H1 (cell line): Measurements from ENCODE around the gene ST3GAL3. TPM values are rescaled to one million over a fixed set of nuclear protein-coding genes. Genes with fewer than 3 reads are reported as not detected.

Source experiments
- CTCF ChIA-PET: fragments of 300-600 bp; sonication (Branson Sonifier 250); formaldehyde crosslinking; loops from one replicate; lab custom pipeline; 2021; ENCODE audit not compliant: partially characterized antibody; lab: Charles Lee
- POLR2A ChIA-PET: fragments of 300-600 bp; sonication (Branson Sonifier 250); formaldehyde crosslinking; loops from one replicate; lab custom pipeline; 2021; ENCODE audit warnings: inconsistent platforms; ENCODE audit not compliant: partially characterized antibody; lab: Charles Lee
- DNase-seq, 2 experiments: peaks; one replicate each; pipeline versions ENCODE4 v3.0.0 to v3.0.0-alpha.2; 2010 to 2022; ENCODE audit warnings: low spot score in 2 of 2, low read depth in 1 of 2, mixed read lengths in 1 of 2
- FAIRE-seq: peaks from 2 replicates; lab custom pipeline; 2011; peaks lifted over from hg19 to GRCh38; lab: Jason Lieb, UNC
- H2AFZ ChIP-seq: 2 replicates; pipeline ENCODE4 v1.8.1; 2012; ENCODE audit warnings: low read length, inconsistent platforms
- H2AK5ac ChIP-seq: 2 replicates; pipeline ENCODE4 v1.6.1; 2013; ENCODE audit warnings: low read depth, low read length
- H2BK120ac ChIP-seq: replicated peaks from 2 replicates; pipeline ENCODE3; 2013; ENCODE audit warnings: low read depth, low read length, inconsistent platforms
- H2BK12ac ChIP-seq: 2 replicates; pipeline ENCODE4 v1.6.1; 2013; ENCODE audit warnings: low read depth, low read length
- H2BK15ac ChIP-seq: 2 replicates; pipeline ENCODE4 v1.6.1; 2013; ENCODE audit warnings: low read length
- H2BK20ac ChIP-seq: 2 replicates; pipeline ENCODE4 v1.6.1; 2013; ENCODE audit warnings: low read length
- H2BK5ac ChIP-seq: 2 replicates; pipeline ENCODE4 v1.6.1; 2013; ENCODE audit warnings: low read depth, low read length
- H3K14ac ChIP-seq: 2 replicates; pipeline ENCODE4 v1.6.1; 2013; ENCODE audit warnings: inconsistent platforms; ENCODE audit not compliant: insufficient read length
- H3K18ac ChIP-seq: 2 replicates; pipeline ENCODE4 v1.6.1; 2013; ENCODE audit warnings: low read length; ENCODE audit errors: extremely low read depth
- H3K23ac ChIP-seq: 2 replicates; pipeline ENCODE4 v1.6.1; 2013; ENCODE audit warnings: inconsistent platforms; ENCODE audit not compliant: insufficient read length
- H3K23me2 ChIP-seq: 2 replicates; pipeline ENCODE4 v1.6.1; 2013; ENCODE audit warnings: low read depth, low read length
- H3K27ac ChIP-seq: 2 replicates; pipeline ENCODE4 v1.6.1; 2011; ENCODE audit warnings: low read depth, low read length, inconsistent platforms
- H3K27me3 ChIP-seq, 4 experiments: replicated peaks in 1 of 4; 1 replicate in 1 of 4; 2 replicates in 3 of 4; pipeline versions ENCODE4 v1.6.1 to v1.8.1; 2011 to 2013; ENCODE audit warnings: low read length in 3 of 4, mild to moderate bottlenecking in 3 of 4, inconsistent platforms in 2 of 4, mixed read lengths in 2 of 4, moderate library complexity in 1 of 4; ENCODE audit not compliant: control insufficient read depth in 3 of 4, insufficient read depth in 3 of 4; ENCODE audit errors: extremely low read depth in 1 of 4
- H3K36me3 ChIP-seq, 4 experiments: 2 replicates each; pipeline versions ENCODE4 v1.6.1 to v1.8.1; 2011 to 2013; ENCODE audit warnings: mild to moderate bottlenecking in 4 of 4, low read length in 3 of 4, moderate library complexity in 2 of 4, control low read depth in 1 of 4, inconsistent platforms in 1 of 4; ENCODE audit not compliant: insufficient read depth in 4 of 4, control insufficient read depth in 2 of 4
- H3K4ac ChIP-seq: replicated peaks from 2 replicates; pipeline ENCODE3; 2013; ENCODE audit warnings: low read length, low read depth, mixed read lengths, inconsistent platforms; ENCODE audit not compliant: insufficient read length
- H3K4me1 ChIP-seq, 4 experiments: replicated peaks in 1 of 4; 1 replicate in 1 of 4; 2 replicates in 3 of 4; pipeline versions ENCODE4 v1.6.1 to v1.8.1; 2011 to 2013; ENCODE audit warnings: low read length in 3 of 4, inconsistent platforms in 2 of 4, mixed read lengths in 1 of 4; ENCODE audit not compliant: insufficient read depth in 4 of 4, control insufficient read depth in 3 of 4
- H3K4me2 ChIP-seq, 2 experiments: 2 replicates each; pipeline versions ENCODE4 v1.6.1 to v1.8.1; 2011 to 2013; ENCODE audit warnings: low read depth in 2 of 2, low read length in 2 of 2, control low read depth in 1 of 2, inconsistent platforms in 1 of 2, mild to moderate bottlenecking in 1 of 2; ENCODE audit not compliant: insufficient read depth in 1 of 2
- H3K4me3 ChIP-seq, 4 experiments: fragments of 200-600, 300-600 bp in 1 of 4; sonication (generic), shearing (Covaris generic), sonication (Bioruptor Twin) in 1 of 4; 2 replicates each; pipeline versions ENCODE4 v1.5.1 to v1.8.1; 2011 to 2016; ENCODE audit warnings: low read length in 4 of 4, low read depth in 3 of 4, control low read depth in 2 of 4, inconsistent platforms in 2 of 4, mild to moderate bottlenecking in 2 of 4, mixed read lengths in 1 of 4, moderate library complexity in 1 of 4; ENCODE audit not compliant: insufficient read depth in 2 of 4; ENCODE audit errors: extremely low read depth in 1 of 4
- H3K56ac ChIP-seq: replicated peaks from 2 replicates; pipeline ENCODE3; 2013; ENCODE audit warnings: low read depth, mild to moderate bottlenecking, mixed read lengths, low read length, inconsistent platforms; ENCODE audit not compliant: insufficient read length
- H3K79me1 ChIP-seq: 2 replicates; pipeline ENCODE4 v1.6.1; 2013; ENCODE audit warnings: low read depth, low read length, control low read depth
- H3K79me2 ChIP-seq, 2 experiments: 2 replicates each; pipeline versions ENCODE4 v1.6.1 to v1.8.1; 2012 to 2013; ENCODE audit warnings: low read length in 2 of 2, mild to moderate bottlenecking in 2 of 2, inconsistent platforms in 1 of 2; ENCODE audit not compliant: insufficient read depth in 2 of 2, control insufficient read depth in 1 of 2
- H3K9ac ChIP-seq, 4 experiments: replicated peaks in 1 of 4; 1 replicate in 1 of 4; 2 replicates in 3 of 4; pipeline versions ENCODE4 v1.6.1 to v1.8.1; 2011 to 2013; ENCODE audit warnings: low read depth in 3 of 4, low read length in 3 of 4, control low read depth in 2 of 4, mild to moderate bottlenecking in 2 of 4, moderate library complexity in 2 of 4, inconsistent platforms in 1 of 4; ENCODE audit errors: extremely low read depth in 1 of 4
- H3K9me3 ChIP-seq, 2 experiments: 2 replicates each; pipeline versions ENCODE4 v1.6.1 to v1.8.1; 2012 to 2013; ENCODE audit warnings: mild to moderate bottlenecking in 2 of 2, moderate library complexity in 2 of 2, control low read depth in 1 of 2, inconsistent platforms in 1 of 2, low read depth in 1 of 2, low read length in 1 of 2, mixed read lengths in 1 of 2; ENCODE audit not compliant: insufficient read depth in 2 of 2
- H4K20me1 ChIP-seq, 2 experiments: replicated peaks in 1 of 2; 2 replicates each; pipeline versions ENCODE3 to v1.8.1; 2011 to 2013; ENCODE audit warnings: inconsistent platforms in 2 of 2, low read length in 2 of 2, mild to moderate bottlenecking in 1 of 2; ENCODE audit not compliant: insufficient read depth in 2 of 2, control insufficient read depth in 1 of 2
- H4K5ac ChIP-seq: 2 replicates; pipeline ENCODE4 v1.6.1; 2013; ENCODE audit warnings: low read length, low read depth, mixed read lengths, inconsistent platforms; ENCODE audit not compliant: insufficient read length
- H4K8ac ChIP-seq: 2 replicates; pipeline ENCODE4 v1.8.0; 2013; ENCODE audit warnings: mild to moderate bottlenecking, moderate library complexity, low read length, inconsistent platforms; ENCODE audit not compliant: insufficient read depth; ENCODE audit errors: extremely low read depth
- H4K91ac ChIP-seq: replicated peaks from 2 replicates; pipeline ENCODE3; 2013; ENCODE audit warnings: low read length, mixed read lengths, inconsistent platforms; ENCODE audit not compliant: insufficient read length
- BACH1 ChIP-seq: IDR thresholded peaks from 2 replicates; pipeline ENCODE4 v1.6.1; 2012; ENCODE audit warnings: low read length, improper control_type of control experiment
- BRCA1 ChIP-seq: IDR thresholded peaks from 2 replicates; pipeline ENCODE4 v1.6.1; 2012; ENCODE audit warnings: low read depth, low read length, improper control_type of control experiment
- CHD1 ChIP-seq: IDR thresholded peaks from 2 replicates; pipeline ENCODE4 v1.6.1; 2012; ENCODE audit warnings: low read depth, low read length, improper control_type of control experiment
- CHD2 ChIP-seq: IDR thresholded peaks from 2 replicates; pipeline ENCODE4 v1.6.1; 2012; ENCODE audit warnings: low read length, improper control_type of control experiment
- GABPA ChIP-seq: IDR thresholded peaks from 2 replicates; pipeline ENCODE4 v1.6.1; 2011; ENCODE audit warnings: mild to moderate bottlenecking, low read length, moderate library complexity, borderline replicate concordance; ENCODE audit not compliant: insufficient read depth
- HDAC6 ChIP-seq: IDR thresholded peaks from one replicate; pipeline ENCODE4 v1.7.1; 2012; ENCODE audit warnings: low read depth, mild to moderate bottlenecking, inconsistent platforms, low read length, moderate library complexity
- KDM4A ChIP-seq: IDR thresholded peaks from one replicate; pipeline ENCODE4 v1.7.1; 2012; ENCODE audit warnings: low read depth, mild to moderate bottlenecking, moderate library complexity, low read length, inconsistent platforms; ENCODE audit not compliant: severe bottlenecking
- NANOG ChIP-seq: IDR thresholded peaks from 2 replicates; pipeline ENCODE4 v1.6.1; 2011; ENCODE audit warnings: low read length, low read depth, mild to moderate bottlenecking, inconsistent platforms; ENCODE audit not compliant: insufficient read depth, poor library complexity, severe bottlenecking
- RBBP5 ChIP-seq: IDR thresholded peaks from 2 replicates; pipeline ENCODE4 v1.7.1; 2012; ENCODE audit warnings: low read depth, mild to moderate bottlenecking, inconsistent platforms, low read length, moderate library complexity, borderline replicate concordance
- RFX5 ChIP-seq: IDR thresholded peaks from 2 replicates; pipeline ENCODE4 v1.6.1; 2011; ENCODE audit warnings: low read depth, low read length, improper control_type of control experiment, borderline replicate concordance
- RNF2 ChIP-seq: fragments of 200-900, 300-1000 bp; sonication (generic); IDR thresholded peaks from 2 replicates; pipeline ENCODE4 v1.7.1; 2016; ENCODE audit warnings: borderline replicate concordance, low read depth, mild to moderate bottlenecking, antibody characterized with exemption, low read length; ENCODE audit not compliant: poor library complexity, severe bottlenecking; ENCODE audit errors: missing control alignments
- SAP30 ChIP-seq: fragments of 300-600 bp; sonication (generic); IDR thresholded peaks from 2 replicates; pipeline ENCODE4 v1.7.1; 2012; ENCODE audit warnings: low read length, moderate library complexity, mild to moderate bottlenecking, inconsistent platforms; ENCODE audit not compliant: insufficient read depth, insufficient replicate concordance
- TEAD4 ChIP-seq: IDR thresholded peaks from 2 replicates; pipeline ENCODE4 v1.6.1; 2012; ENCODE audit warnings: low read depth, low read length, inconsistent platforms, mixed read lengths
- WGBS, 2 experiments: shearing (Covaris generic) in 1 of 2; methylation state at CpG; one replicate each; pipeline versions ENCODE4 v1.1.6 to v1.1.7; 2013 to 2015; ENCODE audit warnings: low lambda C conversion rate in 2 of 2, mixed read lengths in 2 of 2, inconsistent platforms in 1 of 2, low coverage in 1 of 2, missing lambda C conversion rate in 1 of 2; ENCODE audit not compliant: insufficient replicate concordance in 2 of 2, insufficient coverage in 1 of 2, insufficient read length in 1 of 2; ENCODE audit errors: extremely low coverage in 1 of 2, missing lambda C conversion rate in 1 of 2; 5-methylcytosine and 5-hydroxymethylcytosine counted together
- polyA plus RNA-seq, 7 experiments: library from polyadenylated mRNA; depleted of rRNA in 3 of 7; stranded (reverse) in 5 of 7; unstranded in 2 of 7; fragments of >200 nt in 5 of 7; fragments of 200-250 nt in 2 of 7; gene quantifications; 1 replicate in 5 of 7; 2 replicates in 1 of 7; 4 replicates in 1 of 7; pipeline versions ENCODE4 v1.2.1 to v1.2.3, GENCODE V29; 2011 to 2013; ENCODE audit warnings: missing spikeins in 2 of 7, mixed read lengths in 2 of 7
- total RNA-seq: library from RNA; stranded (reverse); fragmentation: NEBNext Ultra II Directional; extraction: Animal tissue kit (Norgen Biotek cat#: 25700); gene quantifications from 2 replicates; pipeline ENCODE4 v1.2.1, GENCODE V29; 2021

Gene ST3GAL3
- total and polyA plus RNA-seq, 2 of the 8 experiments (the other 6 are each of a cell fraction or from before 2014, with no cell fraction given), result 6.8 to 7.0 TPM

DNA sequence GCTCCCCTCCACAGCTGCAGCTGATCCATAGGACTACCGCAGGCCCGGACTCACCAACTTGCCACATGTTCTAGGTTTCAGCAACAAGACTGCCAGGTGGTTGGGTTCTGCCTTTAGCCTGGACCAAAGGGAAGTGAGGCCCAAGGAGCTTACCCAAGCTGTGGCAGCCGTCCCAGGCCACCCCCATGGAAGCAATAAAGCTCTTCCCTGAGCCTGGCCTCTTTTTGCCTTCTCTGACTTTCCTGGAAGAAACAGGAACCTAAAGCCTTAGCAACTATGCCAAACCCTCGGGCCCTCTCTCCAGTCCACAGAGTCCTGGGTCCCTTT lies 223.6 kb downstream of the ST3GAL3 start:
- H3K79me2 ChIP-seq, result no peaks in the 10 kb centered on the region
- H2BK120ac ChIP-seq, result no peak overlapping the region
- no peaks in the 10 kb centered on the region for H3K36me3 ChIP-seq
- no peak overlapping the region for H4K8ac ChIP-seq
- no peak overlapping the region for H2BK5ac ChIP-seq
- H3K56ac ChIP-seq, result no peak overlapping the region
- peaks cover 0 to 8% (median 4%) of the 10 kb centered on the region in 4 experiments; a peak in 5 of 7 replicates for H3K27me3 ChIP-seq
- no peaks in the 10 kb centered on the region for H3K9me3 ChIP-seq
- no peak overlapping the region for H4K5ac ChIP-seq
- H3K23me2 ChIP-seq, result peaks cover 9% of the 10 kb centered on the region; the same call in 1 of the 2 replicates
- no peak overlapping the region for H3K18ac ChIP-seq
- POLR2A ChIA-PET, result interaction anchor here (0.7 to 8.0 kb wide), 8 partner anchors 10 to 166 kb away, joined by 3 to 89 read pairs (median 3); partner anchors contain the start of gene IPO13
- H3K4ac ChIP-seq, result peak overlapping the region; percentile 15
- no peak overlapping the region for H2AK5ac ChIP-seq
- CTCF ChIA-PET, result interaction anchor here (0.7 to 18.6 kb wide), 48 partner anchors 11 to 387 kb away, joined by 3 to 618 read pairs (median 5); partner anchors contain the start of genes B4GALT2 and IPO13
- H3K27ac ChIP-seq, result no peak overlapping the region
- no peak overlapping the region for H3K14ac ChIP-seq
- 92% methylated on average over 4 of the region's 4 CpGs; no CpG with 5 or more reads in 1 of the 2 experiments for WGBS, 2 experiments
- DNase-seq (no peak), FAIRE-seq (no peak)
- no peak overlapping the region for H3K4me2 ChIP-seq
- no peak overlapping the region for H3K4me3 ChIP-seq
- no peak overlapping the region for H2BK20ac ChIP-seq
- no peak overlapping the region for H2AFZ ChIP-seq
- no peak overlapping the region for H3K9ac ChIP-seq
- H3K23ac ChIP-seq, result no peak overlapping the region
- H2BK15ac ChIP-seq, result peak overlapping the region; percentile 89; the same call in 1 of the 2 replicates
- H3K79me1 ChIP-seq, result no peaks in the 10 kb centered on the region
- H4K20me1 ChIP-seq, result no peaks in the 10 kb centered on the region
- H4K91ac ChIP-seq, result no peak overlapping the region
- H3K4me1 ChIP-seq, result peaks cover 11 to 28% (median 21%) of the 10 kb centered on the region in 4 experiments
- H2BK12ac ChIP-seq, result 0 out of 2 replicates have a peak overlapping the region, but pooled peaks have one; percentile 1
- no peak for TF ChIP-seq GABPA
- no peak for TF ChIP-seq CHD2
- no peak for TF ChIP-seq HDAC6
- no peak for TF ChIP-seq RBBP5
- no peak for TF ChIP-seq BRCA1
- no peak for TF ChIP-seq CHD1
- TF ChIP-seq NANOG, result no peak
- TF ChIP-seq BACH1, result no peak
- no peak for TF ChIP-seq RNF2
- no peak for TF ChIP-seq TEAD4
- no peak for TF ChIP-seq RFX5
- no peak for TF ChIP-seq KDM4A
- TF ChIP-seq SAP30, result no peak
